K562 (cell line): ENCODE results near the gene BLZF1. TPM values are rescaled to one million over a fixed set of nuclear protein-coding genes. Genes with fewer than 3 reads are reported as not detected.
A peak's percentile ranks its signal among the peaks of the same experiment; 100 is the strongest.

Experiments
- ARID1B ChIP-seq: fragments of 450-650 bp; IDR thresholded peaks from 2 replicates; pipeline ENCODE4 v1.6.1; 2016; ENCODE audit warnings: antibody characterized with exemption, mild to moderate bottlenecking, inconsistent platforms
- ASH1L ChIP-seq: fragments of 450-650 bp; IDR thresholded peaks from 2 replicates; pipeline ENCODE4 v1.6.1; 2018; ENCODE audit warnings: borderline replicate concordance, mild to moderate bottlenecking, low read depth; ENCODE audit not compliant: partially characterized antibody
- ATF7 ChIP-seq: fragments of 450-650 bp; IDR thresholded peaks from 2 replicates; pipeline ENCODE4 v1.7.1; 2014; ENCODE audit warnings: mild to moderate bottlenecking, moderate library complexity
- BCL6 ChIP-seq: fragments of 250-450 bp; sonication (Bioruptor Pico); IDR thresholded peaks from 2 replicates; pipeline ENCODE4 v1.4.0; 2020
- CBX2 ChIP-seq: fragments of 200-600 bp; sonication (generic); IDR thresholded peaks from one replicate; pipeline ENCODE4 v1.6.1; 2012; ENCODE audit warnings: mild to moderate bottlenecking, low read length, inconsistent platforms; ENCODE audit not compliant: insufficient read depth, poor library complexity, severe bottlenecking
- CREB3 ChIP-seq: fragments of 450-650 bp; conservative IDR thresholded peaks from 2 replicates; pipeline ENCODE4 v1.6.1; 2016; ENCODE audit warnings: missing genetic modification characterization, low read depth, mild to moderate bottlenecking, missing compliant biosample characterization, moderate library complexity
- HMG20A ChIP-seq: fragments of 450-650 bp; formaldehyde crosslinking; conservative IDR thresholded peaks from 2 replicates; pipeline ENCODE4 v1.4.0; 2020; ENCODE audit warnings: mild to moderate bottlenecking, mixed read lengths
- MIER1 ChIP-seq: fragments of 450-650 bp; IDR thresholded peaks from 2 replicates; pipeline ENCODE4 v1.6.1; 2016; ENCODE audit warnings: antibody characterized with exemption, mild to moderate bottlenecking, low read depth
- MNT ChIP-seq, 2 experiments: fragments of 450-650 bp; conservative IDR thresholded peaks; 2 replicates each; pipeline ENCODE4 v1.6.1; 2017; ENCODE audit warnings: mild to moderate bottlenecking in 2 of 2, moderate library complexity in 2 of 2
- NCOA1 ChIP-seq: fragments of 450-650 bp; IDR thresholded peaks from 2 replicates; pipeline ENCODE4 v1.6.1; 2016; ENCODE audit warnings: low read depth
- NFE2 ChIP-seq: IDR thresholded peaks from 2 replicates; pipeline ENCODE4 v1.6.1; 2014; ENCODE audit warnings: antibody characterized with exemption, low read depth
- RBM17 ChIP-seq: fragments of 200-400 bp; formaldehyde crosslinking; IDR thresholded peaks from 2 replicates; pipeline ENCODE4 v1.6.1; 2017; ENCODE audit warnings: low read depth, mild to moderate bottlenecking, low read length, borderline replicate concordance
- SIN3B ChIP-seq: fragments of 450-650 bp; IDR thresholded peaks from 2 replicates; pipeline ENCODE4 v1.6.1; 2017; ENCODE audit warnings: low read depth, mild to moderate bottlenecking, moderate library complexity
- SLC30A9 ChIP-seq: fragments of 250-450 bp; sonication (Bioruptor Pico); IDR thresholded peaks from 2 replicates; pipeline ENCODE4 v1.8.0; 2022; ENCODE audit warnings: mild to moderate bottlenecking, moderate library complexity
- SNRNP70 ChIP-seq: fragments of 200-400 bp; formaldehyde crosslinking; optimal IDR thresholded peaks from 2 replicates; pipeline ENCODE3; 2017; ENCODE audit warnings: low read depth, low read length
- SOX6 ChIP-seq: fragments of 450-650 bp; IDR thresholded peaks from 2 replicates; pipeline ENCODE4 v1.6.1; 2014; ENCODE audit warnings: mild to moderate bottlenecking
- TBL1XR1 ChIP-seq, 2 experiments: IDR thresholded peaks; 2 replicates each; pipeline ENCODE4 v1.6.1; 2012; ENCODE audit warnings: improper control_type of control experiment in 2 of 2, low read length in 2 of 2, mild to moderate bottlenecking in 1 of 2
- U2AF2 ChIP-seq: fragments of 200-400 bp; formaldehyde crosslinking; optimal IDR thresholded peaks from 2 replicates; pipeline ENCODE3; 2017; ENCODE audit warnings: low read depth, mild to moderate bottlenecking, low read length
- XRCC3 ChIP-seq: fragments of 450-650 bp; IDR thresholded peaks from 2 replicates; pipeline ENCODE4 v1.6.1; 2017; ENCODE audit warnings: mild to moderate bottlenecking, moderate library complexity
- ZNF12 ChIP-seq: sonication (generic); formaldehyde crosslinking; IDR thresholded peaks from 2 replicates; pipeline ENCODE4 v1.4.0; 2020; ENCODE audit warnings: mild to moderate bottlenecking, missing genetic modification reagents
- ZNF274 ChIP-seq: IDR thresholded peaks from 2 replicates; pipeline ENCODE4 v1.6.1; 2011; ENCODE audit warnings: low read depth, mild to moderate bottlenecking, low read length, moderate library complexity, borderline replicate concordance
- ZNF592 ChIP-seq: fragments of 450-650 bp; IDR thresholded peaks from 2 replicates; pipeline ENCODE4 v1.6.1; 2017; ENCODE audit warnings: antibody characterized with exemption, mild to moderate bottlenecking
- ZNF644 ChIP-seq: fragments of 200-800 bp; sonication (Bioruptor generic); IDR thresholded peaks from 2 replicates; pipeline ENCODE4 v1.6.1; 2016; ENCODE audit warnings: low read depth, missing genetic modification characterization, missing compliant biosample characterization
- ZNF766 ChIP-seq: fragments of 200-800 bp; sonication (Bioruptor generic); conservative IDR thresholded peaks from 2 replicates; pipeline ENCODE4 v1.6.1; 2016; ENCODE audit warnings: missing genetic modification characterization, missing compliant biosample characterization
- ZNF77 ChIP-seq: fragments of 250-450 bp; sonication (Bioruptor Pico); IDR thresholded peaks from 2 replicates; pipeline ENCODE4 v1.5.0; 2020
- polyA plus RNA-seq, 8 experiments: library from polyadenylated mRNA; depleted of rRNA in 4 of 8; stranded (reverse) in 5 of 8; unstranded in 3 of 8; fragments of >200 nt; fragmentation: Nextera tagmentation in 2 of 8; fragmentation: Illumina TruSeq in 1 of 8; extraction: Ambion mirVana in 2 of 8; extraction: Trizol in 1 of 8; gene quantifications; 2 replicates each; pipeline versions ENCODE4 v1.2.1 to v1.2.3, GENCODE V29; 2011 to 2014; ENCODE audit warnings: inconsistent platforms in 1 of 8, missing spikeins in 1 of 8
- total RNA-seq, 7 experiments: library from RNA; depleted of rRNA in 6 of 7; stranded (reverse); fragments of >200 nt in 6 of 7; fragmentation: Illumina TruSeq in 2 of 7; extraction: Trizol in 2 of 7; gene quantifications; 2 replicates each; pipeline versions ENCODE4 v1.2.1 to v1.2.3, GENCODE V29; 2011 to 2021; ENCODE audit warnings: low replicate concordance in 1 of 7

BLZF1 gene
- total and polyA plus RNA-seq, 9 of the 15 experiments (the other 6 are each of a cell fraction or from before 2014, with no cell fraction given): 20.5 to 32.8 (median 25.3) TPM

- no peak for TF ChIP-seq NCOA1
- TF ChIP-seq ASH1L: no peak
- no peak for TF ChIP-seq ZNF274
- TF ChIP-seq RBM17: no peak
- TF ChIP-seq ARID1B: peak; percentile 80
- TF ChIP-seq SOX6: peak; percentile 95
- TF ChIP-seq TBL1XR1 (IDR thresholded peaks at IDR 0.05; ENCODE audit: low read length in 2 of 2): 0 out of 4 replicates have a peak, but pooled peaks of 1 of the 2 experiments have one; percentile 29
- TF ChIP-seq MIER1: no peak
- TF ChIP-seq CREB3 (tag): no peak
- TF ChIP-seq HMG20A: no peak
- TF ChIP-seq ZNF77 (CRISPR knock-in tag): no peak
- no peak for TF ChIP-seq ZNF644
- no peak for TF ChIP-seq SIN3B
- peak; percentile 94 for TF ChIP-seq NFE2
- no peak for TF ChIP-seq SNRNP70
- 0 out of 4 replicates have a peak, but pooled peaks of 1 of the 2 experiments have one; percentile 29 for TF ChIP-seq MNT (conservative IDR thresholded peaks at IDR 0.05)
- TF ChIP-seq U2AF2: no peak
- TF ChIP-seq BCL6 (CRISPR knock-in tag): no peak
- no peak for TF ChIP-seq SLC30A9 (CRISPR knock-in tag)
- TF ChIP-seq ZNF12: no peak
- TF ChIP-seq ZNF766 (CRISPR knock-in tag): 0 out of 2 replicates have a peak, but pooled peaks have one; percentile 34
- no peak for TF ChIP-seq XRCC3
- TF ChIP-seq ATF7: no peak
- peak; percentile 72 for TF ChIP-seq ZNF592
- TF ChIP-seq CBX2: no peak
Measured at GRCh38 chr1:169338617-169339016, 29.4 kb upstream of the BLZF1 start (continued).
